Measurements from ENCODE around the gene HSCB. TPM values are rescaled to one million over a fixed set of nuclear protein-coding genes. Genes with fewer than 3 reads are reported as not detected.
A peak's percentile ranks its signal among the peaks of the same experiment; 100 is the strongest.
"Not testable (repeated sequence)": the region's sequence is repeated elsewhere in the genome, so short reads cannot be mapped to it uniquely, and the experiment has no call there.

The HSCB gene
- polyA plus RNA-seq, 1 donor (not counting 4 experiments of a cell fraction or from before 2014, with no cell fraction given) = 12.5 TPM

DNA sequence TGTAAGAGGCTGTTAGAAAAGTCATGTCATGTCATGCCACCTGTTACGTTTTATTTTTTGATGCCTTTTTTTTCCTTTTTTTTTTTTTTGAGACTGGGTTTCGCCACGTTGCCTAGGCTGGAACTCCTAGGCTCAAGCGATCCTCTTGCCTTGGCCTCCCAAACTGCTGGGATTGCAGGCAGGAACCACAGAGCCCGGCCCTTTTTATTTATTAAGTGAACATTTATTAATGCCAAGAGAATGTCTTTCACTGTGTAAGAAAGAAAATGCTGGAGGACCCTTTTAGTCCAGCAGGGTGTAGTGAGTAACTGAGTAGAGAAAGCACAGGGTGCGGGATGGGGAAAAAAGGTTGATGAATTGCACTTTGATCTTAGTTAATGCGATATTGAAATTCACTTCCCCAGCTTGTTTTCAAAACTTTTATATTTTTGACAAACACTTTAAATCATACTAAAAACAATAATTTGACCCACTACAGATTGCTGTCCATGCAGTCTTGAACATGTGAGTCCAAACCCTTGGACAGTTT is 60.8 kb downstream of the HSCB start:
- no peak for TF ChIP-seq EZH2 (IDR thresholded peaks at IDR 0.05; ENCODE audit: low read length)
- no peak for TF ChIP-seq CTCF (optimal IDR thresholded peaks at IDR 0.05 in 1 of 3, IDR thresholded peaks at IDR 0.05 in 1 of 3, conservative IDR thresholded peaks at IDR 0.05 in 1 of 3; ENCODE audit: extremely low read depth in 1 of 3, insufficient read depth in 2 of 3, low read length in 3 of 3)
- H3K4me2 ChIP-seq (ENCODE audit: control insufficient read depth, extremely low read depth, insufficient read depth, low read depth, low read length) = peak overlapping the region; percentile 86
- DNase-seq (ENCODE audit: low read depth, low spot score) (no peak), FAIRE-seq (no peak)
- peaks cover 2 to 5% of the 10 kb centered on the region in 2 experiments for H3K36me3 ChIP-seq (ENCODE audit: control insufficient read depth in 2 of 2, extremely low read depth in 1 of 2, insufficient read depth in 2 of 2, low read length in 2 of 2)
- dilution Hi-C loops (cut with MboI; ENCODE audit: extremely low pct_ligation_motif_present, low sequenced_read_pairs) = no loop called here
- H3K9me1 ChIP-seq (ENCODE audit: control insufficient read depth, extremely low read depth, insufficient read depth, low read length) = no peaks in the 10 kb centered on the region
- no peaks in the 10 kb centered on the region for H3K9me3 ChIP-seq (ENCODE audit: control insufficient read depth, low read depth, low read length)
- no peak overlapping the region for H3K27ac ChIP-seq (ENCODE audit: control insufficient read depth, insufficient read depth, low read length)
- H4K20me1 ChIP-seq (ENCODE audit: control insufficient read depth, extremely low read depth, insufficient read depth, low read length) = no peaks in the 10 kb centered on the region
- peak overlapping the region in 1 of 3 experiments; percentile 29 for H3K4me3 ChIP-seq (ENCODE audit: control insufficient read depth in 2 of 3, extremely low read depth in 1 of 3, insufficient read depth in 2 of 3, low read depth in 1 of 3, low read length in 3 of 3)
- no peaks in the 10 kb centered on the region for H3K27me3 ChIP-seq (ENCODE audit: control insufficient read depth, extremely low read depth, insufficient read depth, low read length)
- peaks cover 19% of the 10 kb centered on the region for H3K4me1 ChIP-seq (ENCODE audit: control insufficient read depth, extremely low read depth, insufficient read depth, low read length)
- H2AFZ ChIP-seq (ENCODE audit: control insufficient read depth, low read length) = no peak overlapping the region
- peak overlapping the region; percentile 56 for H3K9ac ChIP-seq (ENCODE audit: control insufficient read depth, extremely low read depth, insufficient read depth, low read length)
- peaks cover 27% of the 10 kb centered on the region for H3K79me2 ChIP-seq (ENCODE audit: control insufficient read depth, insufficient read depth, low read length)

DNA sequence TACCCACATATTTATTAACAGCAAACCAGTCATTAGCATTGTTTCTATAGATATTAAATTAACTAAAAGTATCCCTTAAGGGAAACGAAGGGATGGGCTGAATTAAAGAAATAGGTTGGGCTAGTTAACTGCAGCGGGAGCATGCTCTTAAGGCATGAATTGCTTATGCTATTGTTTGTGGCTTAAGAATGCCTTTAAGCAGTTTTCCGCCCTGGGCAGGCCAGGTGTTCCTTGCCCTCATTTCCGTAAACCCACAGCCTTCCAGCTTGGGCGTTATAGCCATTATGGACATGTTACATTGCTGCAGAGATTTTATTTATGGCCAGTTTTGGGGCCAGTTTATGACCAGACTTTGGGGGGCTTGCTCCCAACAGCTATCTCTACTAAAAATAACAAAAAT is 63.6 kb downstream of the HSCB start:
- H3K4me2 ChIP-seq (ENCODE audit: control insufficient read depth, extremely low read depth, insufficient read depth, low read depth, low read length); H3K9ac ChIP-seq (ENCODE audit: control insufficient read depth, extremely low read depth, insufficient read depth, low read length); H3K36me3 ChIP-seq (ENCODE audit: control insufficient read depth in 2 of 2, extremely low read depth in 1 of 2, insufficient read depth in 2 of 2, low read length in 2 of 2); DNase-seq (ENCODE audit: low read depth, low spot score); H3K27me3 ChIP-seq (ENCODE audit: control insufficient read depth, extremely low read depth, insufficient read depth, low read length); H3K27ac ChIP-seq (ENCODE audit: control insufficient read depth, insufficient read depth, low read length); FAIRE-seq; dilution Hi-C loops (cut with MboI; ENCODE audit: extremely low pct_ligation_motif_present, low sequenced_read_pairs); H3K9me3 ChIP-seq (ENCODE audit: control insufficient read depth, low read depth, low read length); H3K79me2 ChIP-seq (ENCODE audit: control insufficient read depth, insufficient read depth, low read length); H3K9me1 ChIP-seq (ENCODE audit: control insufficient read depth, extremely low read depth, insufficient read depth, low read length); H4K20me1 ChIP-seq (ENCODE audit: control insufficient read depth, extremely low read depth, insufficient read depth, low read length); H2AFZ ChIP-seq (ENCODE audit: control insufficient read depth, low read length); H3K4me3 ChIP-seq (ENCODE audit: control insufficient read depth in 2 of 3, extremely low read depth in 1 of 3, insufficient read depth in 2 of 3, low read depth in 1 of 3, low read length in 3 of 3): not testable (repeated sequence)
- peaks cover 11% of the 10 kb centered on the region for H3K4me1 ChIP-seq (ENCODE audit: control insufficient read depth, extremely low read depth, insufficient read depth, low read length)

Other genes starting within 250 kb of the HSCB start
- gene TTC28, start 62.2 kb upstream of the HSCB start, polyA plus RNA-seq = 0.66 to 1.6 TPM (median 0.94 TPM) in 3 replicates
- gene CHEK2, start 219 bp upstream of the HSCB start, polyA plus RNA-seq = 18.9 to 29.5 TPM (median 28.2 TPM) in 3 replicates
- gene CCDC117, start 30.7 kb downstream of the HSCB start, polyA plus RNA-seq = 3.3 to 8.8 TPM (median 4.9 TPM) in 3 replicates
- 65.2 to 88.7 TPM (median 71.9 TPM) in 3 replicates for gene XBP1, start 58.5 kb downstream of the HSCB start, polyA plus RNA-seq
- 2.1 to 4.0 TPM (median 2.6 TPM) in 3 replicates for gene ZNRF3, start 141.5 kb downstream of the HSCB start, polyA plus RNA-seq